A549 (cell line): Measurements from ENCODE around the gene FIGLA. TPM values are rescaled to one million over a fixed set of nuclear protein-coding genes. Genes with fewer than 3 reads are reported as not detected.

ENCODE experiments used
- ATAC-seq, 2 experiments: fragments of 200-7000 bp in 1 of 2; fragments of >200 bp in 1 of 2; cut with Nextera tagmentation in 1 of 2; cut with Tn5 transposase in 1 of 2; 3 replicates each; pipeline versions ENCODE4 v1.8.0 to v1.9.1; 2018 to 2020; ENCODE audit warnings: mild to moderate bottlenecking in 1 of 2, moderate library complexity in 1 of 2
- CTCF ChIA-PET: fragments of 300-600 bp; sonication (Branson Sonifier 250); formaldehyde crosslinking; extraction: SDS; loops from one replicate; lab custom pipeline; 2021; ENCODE audit warnings: antibody characterized with exemption, inconsistent platforms; lab: Yijun Ruan, JAX
- POLR2A ChIA-PET: fragments of 350-600 bp; formaldehyde crosslinking; extraction: SDS; loops from one replicate; lab custom pipeline; 2021; ENCODE audit warnings: antibody characterized with exemption, inconsistent platforms; lab: Yijun Ruan, JAX
- DNase-seq, 2 experiments: peaks; one replicate each; pipeline versions ENCODE4 v3.0.0 to v3.0.0-alpha.2; 2011 to 2016; ENCODE audit warnings: low read depth in 1 of 2, low spot score in 1 of 2
- FAIRE-seq: peaks from 2 replicates; lab custom pipeline; 2011; peaks lifted over from hg19 to GRCh38; lab: Jason Lieb, UNC
- H3K27ac ChIP-seq, 2 experiments: fragments of >200 bp; sonication (Bioruptor Twin); formaldehyde crosslinking; 3 replicates each; pipeline ENCODE4 v1.5.1; 2016 to 2017
- H3K4me1 ChIP-seq: fragments of >200 bp; sonication (Bioruptor Twin); formaldehyde crosslinking; 3 replicates; pipeline ENCODE4 v1.6.1; 2016
- H3K4me2 ChIP-seq: fragments of >200 bp; sonication (Bioruptor Twin); formaldehyde crosslinking; 3 replicates; pipeline ENCODE4 v1.6.1; 2016
- H3K4me3 ChIP-seq: fragments of >200 bp; sonication (Bioruptor Twin); formaldehyde crosslinking; 3 replicates; pipeline ENCODE4 v1.5.1; 2016
- H3K9me3 ChIP-seq: fragments of >200 bp; sonication (Bioruptor Twin); formaldehyde crosslinking; 3 replicates; pipeline ENCODE4 v1.6.1; 2016
- CBX8 ChIP-seq: fragments of 200-600 bp; sonication (generic); IDR thresholded peaks from 2 replicates; pipeline ENCODE4 v1.6.1; 2016
- CHD4 ChIP-seq: fragments of 200-600 bp; sonication (generic); IDR thresholded peaks from 2 replicates; pipeline ENCODE4 v1.6.1; 2016; ENCODE audit warnings: antibody characterized with exemption, mild to moderate bottlenecking, borderline replicate concordance
- EHF ChIP-seq: fragments of 250-450 bp; sonication (Bioruptor Pico); IDR thresholded peaks from 2 replicates; pipeline ENCODE4 v1.5.0; 2020; ENCODE audit warnings: mild to moderate bottlenecking
- EHMT2 ChIP-seq: fragments of 200-600 bp; sonication (generic); IDR thresholded peaks from 2 replicates; pipeline ENCODE4 v1.6.1; 2016; ENCODE audit warnings: antibody characterized with exemption, low read depth, mild to moderate bottlenecking, moderate library complexity
- ESRRA ChIP-seq: fragments of 150-350 bp; IDR thresholded peaks from 2 replicates; pipeline ENCODE4 v1.6.1; 2014; ENCODE audit warnings: mild to moderate bottlenecking, low read length, borderline replicate concordance
- FOSL2 ChIP-seq, 2 experiments: fragments of 450-650 bp in 1 of 2; fragments of >200 bp in 1 of 2; sonication (Bioruptor Twin) in 1 of 2; formaldehyde crosslinking; IDR thresholded peaks; 2 replicates each; pipeline versions ENCODE4 v1.5.0 to v1.6.1; 2016 to 2020; ENCODE audit warnings: mild to moderate bottlenecking in 1 of 2, moderate library complexity in 1 of 2
- FOXS1 ChIP-seq: fragments of 250-450 bp; sonication (Bioruptor Pico); IDR thresholded peaks from 2 replicates; pipeline ENCODE4 v1.5.0; 2020; ENCODE audit warnings: mild to moderate bottlenecking, moderate library complexity
- HDAC2 ChIP-seq: fragments of 200-600 bp; sonication (generic); IDR thresholded peaks from 2 replicates; pipeline ENCODE4 v1.6.1; 2016
- JUNB ChIP-seq: fragments of >200 bp; sonication (Bioruptor Twin); formaldehyde crosslinking; IDR thresholded peaks from 2 replicates; pipeline ENCODE4 v1.6.1; 2016
- KDM1A ChIP-seq: fragments of 200-600 bp; sonication (generic); IDR thresholded peaks from 2 replicates; pipeline ENCODE4 v1.6.1; 2016; ENCODE audit warnings: low read depth, mild to moderate bottlenecking
- KDM5A ChIP-seq: fragments of 200-600 bp; sonication (generic); IDR thresholded peaks from 2 replicates; pipeline ENCODE4 v1.6.1; 2016; ENCODE audit warnings: antibody characterized with exemption, mild to moderate bottlenecking
- MAFK ChIP-seq: fragments of 450-650 bp; IDR thresholded peaks from 2 replicates; pipeline ENCODE4 v1.6.1; 2014; ENCODE audit not compliant: partially characterized antibody
- NPAS2 ChIP-seq: fragments of 250-450 bp; sonication (Bioruptor Pico); IDR thresholded peaks from 2 replicates; pipeline ENCODE4 v1.8.0; 2022; ENCODE audit warnings: mild to moderate bottlenecking, moderate library complexity, borderline replicate concordance
- NR3C1 ChIP-seq: fragments of >200 bp; sonication (Bioruptor Twin); formaldehyde crosslinking; IDR thresholded peaks from 3 replicates; pipeline ENCODE4 v1.6.1; 2017
- POLR2A ChIP-seq: IDR thresholded peaks from 2 replicates; pipeline ENCODE4 v1.6.1; 2012; ENCODE audit warnings: mild to moderate bottlenecking, low read length
- POLR2AphosphoS2 ChIP-seq: conservative IDR thresholded peaks from 2 replicates; pipeline ENCODE4 v1.6.1; 2012; ENCODE audit warnings: low read length, improper control_type of control experiment, inconsistent platforms
- RCOR1 ChIP-seq: fragments of 150-350 bp; IDR thresholded peaks from 2 replicates; pipeline ENCODE4 v1.6.1; 2014; ENCODE audit warnings: antibody characterized with exemption, low read length, low read depth
- RFX5 ChIP-seq: fragments of 450-650 bp; IDR thresholded peaks from 2 replicates; pipeline ENCODE4 v1.7.1; 2014; ENCODE audit warnings: antibody characterized with exemption, mild to moderate bottlenecking, moderate library complexity
- WGBS: methylation state at CpG from one replicate; pipeline ENCODE4 v1.1.6; 2017; ENCODE audit errors: missing lambda C conversion rate; 5-methylcytosine and 5-hydroxymethylcytosine counted together
- polyA plus RNA-seq, 4 experiments: library from polyadenylated mRNA; depleted of rRNA in 3 of 4; stranded (reverse); fragments of >200 nt; fragmentation: RNase III in 1 of 4; extraction: RNeasy Plus Mini Kit Qiagen cat#74134 plus additional on column Dnase treatment in 1 of 4; gene quantifications; 2 replicates in 3 of 4; 3 replicates in 1 of 4; pipeline ENCODE4 v1.2.3, GENCODE V29; 2011 to 2017
- TF ChIP-seq, protein P1 (sequence below): fragments of >200 bp; sonication (Bioruptor Twin); formaldehyde crosslinking; IDR thresholded peaks from 2 replicates; pipeline ENCODE4 v1.6.1; 2016
- TF ChIP-seq, protein P2 (sequence below): IDR thresholded peaks from 2 replicates; pipeline ENCODE4 v1.6.1; 2012; ENCODE audit warnings: low read depth, borderline replicate concordance
- TF ChIP-seq, protein P3 (sequence below): fragments of >200 bp; sonication (Bioruptor Twin); formaldehyde crosslinking; IDR thresholded peaks from 3 replicates; pipeline ENCODE4 v1.5.1; 2016
- TF ChIP-seq, protein P4 (sequence below): fragments of 150-350 bp; IDR thresholded peaks from 2 replicates; pipeline ENCODE4 v1.6.1; 2014; ENCODE audit warnings: low read depth, mild to moderate bottlenecking, low read length
- TF ChIP-seq, protein P5 (sequence below): IDR thresholded peaks from 2 replicates; pipeline ENCODE4 v1.6.1; 2012
- TF ChIP-seq, protein P6 (sequence below): fragments of >200 bp; sonication (Bioruptor Twin); formaldehyde crosslinking; IDR thresholded peaks from 3 replicates; pipeline ENCODE4 v1.6.1; 2016

The FIGLA gene
- polyA plus RNA-seq, 2 of the 4 experiments (the other 2 are of a cell fraction), result not detected

DNA sequence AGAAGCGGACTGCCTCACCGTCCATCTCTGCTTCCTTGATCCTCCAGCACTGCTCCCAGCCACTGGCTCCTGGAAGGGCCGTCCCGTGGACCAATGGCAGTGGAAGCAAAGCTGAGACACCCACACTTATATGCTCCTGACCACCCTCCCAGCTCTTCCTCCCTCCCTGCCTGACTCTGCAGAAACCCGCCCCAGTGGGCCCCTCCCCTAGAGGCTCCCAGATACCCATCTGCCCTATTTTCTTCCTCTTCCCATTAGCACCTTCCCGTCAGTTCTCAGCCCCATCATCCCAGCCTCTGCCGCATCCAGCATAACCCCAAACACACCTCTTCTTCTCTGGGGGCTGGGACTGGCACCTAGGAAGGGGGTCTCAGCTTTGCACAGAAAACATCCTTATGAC lies 30.1 kb upstream of the FIGLA start, which contains the start of gene CLEC4F:
Gene CLEC4F, minus strand, starts transcription at position 101 of the 400 bp plus-strand sequence. Its CDS starts 76 bp downstream, at position 25.
- ChIA-PET POLR2A (no interaction called here), CTCF (interaction anchor here (0.6 to 1.3 kb wide), 4 partner anchors 30 to 130 kb away, joined by 3 to 4 read pairs (median 3); no protein-coding TSS in a partner anchor)
- Histone ChIP-seq H3K4me3 (no peak within 1 kb of the TSS), H3K4me1 (no peaks in the 10 kb centered on the region), H3K4me2 (no peak within 1 kb of the TSS), H3K27ac (no peak within 1 kb of the TSS), H3K9me3 (no peaks in the 10 kb centered on the region)
- DNase-seq (no peak), FAIRE-seq (no peak), ATAC-seq (no peak)
- TF ChIP-seq, protein P1, sequence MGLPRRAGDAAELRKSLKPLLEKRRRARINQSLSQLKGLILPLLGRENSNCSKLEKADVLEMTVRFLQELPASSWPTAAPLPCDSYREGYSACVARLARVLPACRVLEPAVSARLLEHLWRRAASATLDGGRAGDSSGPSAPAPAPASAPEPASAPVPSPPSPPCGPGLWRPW, result no peak
- TF ChIP-seq JUNB, result no peak
- WGBS, result 56% methylated on average over 7 of the region's 7 CpGs

DNA sequence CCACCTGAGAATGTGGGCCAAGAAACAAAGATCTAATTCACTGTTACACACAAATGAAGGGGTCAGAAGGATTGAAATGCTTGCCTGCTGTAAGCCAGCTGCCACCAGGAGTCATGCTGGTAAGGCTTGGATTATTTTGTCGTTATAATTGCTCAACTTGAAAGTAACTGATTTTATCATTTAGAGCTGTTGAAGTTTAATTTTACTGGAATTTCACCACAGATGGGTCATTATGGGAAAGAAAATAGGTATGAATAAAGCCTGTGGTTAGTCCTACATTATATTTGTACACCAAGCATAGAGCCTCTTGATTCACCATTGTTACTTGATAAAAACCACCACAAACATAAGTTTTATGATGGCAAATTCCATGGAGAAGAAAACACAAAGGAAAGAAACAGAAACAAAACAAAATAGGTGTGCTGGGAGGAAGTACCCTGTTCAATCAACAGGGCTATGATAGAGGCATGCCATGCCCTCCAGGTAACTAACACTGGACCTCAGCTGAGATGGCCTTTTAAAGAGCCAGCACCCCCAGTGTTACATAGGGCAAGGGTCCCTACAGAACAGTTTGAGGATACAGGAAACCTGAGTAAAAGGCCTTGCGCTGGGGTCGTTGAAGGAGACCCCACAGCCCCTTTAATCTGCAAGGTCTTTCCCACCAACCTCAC lies 27.0 kb upstream of the FIGLA start:
- WGBS, result 36% methylated on average over 3 of the region's 3 CpGs
- CTCF ChIA-PET, result interaction anchor here (0.9 kb wide), 1 partner anchor 28 kb away, joined by 4 read pairs; no protein-coding TSS in a partner anchor
- no peak overlapping the region for H3K4me2 ChIP-seq
- no peak for FAIRE-seq
- POLR2A ChIA-PET, result no interaction called here
- H3K4me3 ChIP-seq, result no peak overlapping the region
- no peak overlapping the region for H3K27ac ChIP-seq
- no peak for TF ChIP-seq NPAS2
- no peak for TF ChIP-seq FOXS1 (CRISPR knock-in tag)
- TF ChIP-seq, protein P1, result no peak
- TF ChIP-seq ESRRA, result no peak
- no peak for TF ChIP-seq EHF
- TF ChIP-seq, protein P2, sequence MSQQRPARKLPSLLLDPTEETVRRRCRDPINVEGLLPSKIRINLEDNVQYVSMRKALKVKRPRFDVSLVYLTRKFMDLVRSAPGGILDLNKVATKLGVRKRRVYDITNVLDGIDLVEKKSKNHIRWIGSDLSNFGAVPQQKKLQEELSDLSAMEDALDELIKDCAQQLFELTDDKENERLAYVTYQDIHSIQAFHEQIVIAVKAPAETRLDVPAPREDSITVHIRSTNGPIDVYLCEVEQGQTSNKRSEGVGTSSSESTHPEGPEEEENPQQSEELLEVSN, result no peak
- no peak for TF ChIP-seq MAFK
- TF ChIP-seq, protein P3, sequence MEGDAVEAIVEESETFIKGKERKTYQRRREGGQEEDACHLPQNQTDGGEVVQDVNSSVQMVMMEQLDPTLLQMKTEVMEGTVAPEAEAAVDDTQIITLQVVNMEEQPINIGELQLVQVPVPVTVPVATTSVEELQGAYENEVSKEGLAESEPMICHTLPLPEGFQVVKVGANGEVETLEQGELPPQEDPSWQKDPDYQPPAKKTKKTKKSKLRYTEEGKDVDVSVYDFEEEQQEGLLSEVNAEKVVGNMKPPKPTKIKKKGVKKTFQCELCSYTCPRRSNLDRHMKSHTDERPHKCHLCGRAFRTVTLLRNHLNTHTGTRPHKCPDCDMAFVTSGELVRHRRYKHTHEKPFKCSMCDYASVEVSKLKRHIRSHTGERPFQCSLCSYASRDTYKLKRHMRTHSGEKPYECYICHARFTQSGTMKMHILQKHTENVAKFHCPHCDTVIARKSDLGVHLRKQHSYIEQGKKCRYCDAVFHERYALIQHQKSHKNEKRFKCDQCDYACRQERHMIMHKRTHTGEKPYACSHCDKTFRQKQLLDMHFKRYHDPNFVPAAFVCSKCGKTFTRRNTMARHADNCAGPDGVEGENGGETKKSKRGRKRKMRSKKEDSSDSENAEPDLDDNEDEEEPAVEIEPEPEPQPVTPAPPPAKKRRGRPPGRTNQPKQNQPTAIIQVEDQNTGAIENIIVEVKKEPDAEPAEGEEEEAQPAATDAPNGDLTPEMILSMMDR, result no peak
- TF ChIP-seq POLR2A, result no peak
- TF ChIP-seq, protein P4, sequence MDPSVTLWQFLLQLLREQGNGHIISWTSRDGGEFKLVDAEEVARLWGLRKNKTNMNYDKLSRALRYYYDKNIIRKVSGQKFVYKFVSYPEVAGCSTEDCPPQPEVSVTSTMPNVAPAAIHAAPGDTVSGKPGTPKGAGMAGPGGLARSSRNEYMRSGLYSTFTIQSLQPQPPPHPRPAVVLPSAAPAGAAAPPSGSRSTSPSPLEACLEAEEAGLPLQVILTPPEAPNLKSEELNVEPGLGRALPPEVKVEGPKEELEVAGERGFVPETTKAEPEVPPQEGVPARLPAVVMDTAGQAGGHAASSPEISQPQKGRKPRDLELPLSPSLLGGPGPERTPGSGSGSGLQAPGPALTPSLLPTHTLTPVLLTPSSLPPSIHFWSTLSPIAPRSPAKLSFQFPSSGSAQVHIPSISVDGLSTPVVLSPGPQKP, result no peak
- no peak for TF ChIP-seq FOSL2 (IDR thresholded peaks at IDR 0.05)
- TF ChIP-seq FOSL2 (CRISPR knock-in tag; IDR thresholded peaks at IDR 0.05), result no peak
- no peak for TF ChIP-seq KDM5A
- TF ChIP-seq KDM1A, result no peak
- no peak for TF ChIP-seq RCOR1
- no peak for TF ChIP-seq EHMT2
- TF ChIP-seq HDAC2, result no peak
- H3K9me3 ChIP-seq, result no peaks in the 10 kb centered on the region
- no peak for ATAC-seq
- H3K4me1 ChIP-seq, result no peaks in the 10 kb centered on the region
- no peak for DNase-seq

DNA sequence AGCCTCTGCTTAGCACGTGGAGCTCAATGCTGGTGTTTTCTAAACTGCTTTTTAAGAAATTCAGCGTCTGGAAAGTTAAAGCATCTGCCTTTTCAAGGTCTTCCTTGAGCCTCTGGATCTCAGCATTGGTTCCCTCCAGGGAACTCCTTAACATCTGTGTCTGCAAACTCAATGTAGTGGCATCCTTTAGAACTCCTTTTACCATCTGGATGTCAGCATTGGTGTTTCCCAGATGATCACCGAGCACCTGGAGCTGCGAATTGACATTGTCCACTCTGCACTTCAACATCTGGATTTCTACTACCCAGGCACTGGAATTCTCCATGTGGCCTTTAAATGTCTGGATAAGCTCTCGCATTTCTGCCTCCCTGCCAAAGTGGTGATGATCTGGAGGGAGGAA lies 26.3 kb upstream of the FIGLA start:
- H3K9me3 ChIP-seq, result no peaks in the 10 kb centered on the region
- WGBS, result 27% methylated on average over 5 of the region's 5 CpGs
- H3K4me3 ChIP-seq, result no peak overlapping the region
- ChIA-PET POLR2A (no interaction called here), CTCF (interaction anchor here (0.9 kb wide), 1 partner anchor 28 kb away, joined by 4 read pairs; no protein-coding TSS in a partner anchor)
- no peak for FAIRE-seq
- no peak for DNase-seq
- H3K4me1 ChIP-seq, result no peaks in the 10 kb centered on the region
- no peak overlapping the region for H3K27ac ChIP-seq
- TF ChIP-seq, protein P5, sequence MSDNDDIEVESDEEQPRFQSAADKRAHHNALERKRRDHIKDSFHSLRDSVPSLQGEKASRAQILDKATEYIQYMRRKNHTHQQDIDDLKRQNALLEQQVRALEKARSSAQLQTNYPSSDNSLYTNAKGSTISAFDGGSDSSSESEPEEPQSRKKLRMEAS, result no peak
- no peak for TF ChIP-seq CHD4
- TF ChIP-seq, protein P6, sequence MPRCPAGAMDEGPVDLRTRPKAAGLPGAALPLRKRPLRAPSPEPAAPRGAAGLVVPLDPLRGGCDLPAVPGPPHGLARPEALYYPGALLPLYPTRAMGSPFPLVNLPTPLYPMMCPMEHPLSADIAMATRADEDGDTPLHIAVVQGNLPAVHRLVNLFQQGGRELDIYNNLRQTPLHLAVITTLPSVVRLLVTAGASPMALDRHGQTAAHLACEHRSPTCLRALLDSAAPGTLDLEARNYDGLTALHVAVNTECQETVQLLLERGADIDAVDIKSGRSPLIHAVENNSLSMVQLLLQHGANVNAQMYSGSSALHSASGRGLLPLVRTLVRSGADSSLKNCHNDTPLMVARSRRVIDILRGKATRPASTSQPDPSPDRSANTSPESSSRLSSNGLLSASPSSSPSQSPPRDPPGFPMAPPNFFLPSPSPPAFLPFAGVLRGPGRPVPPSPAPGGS, result no peak
- no peak for TF ChIP-seq NR3C1
- no peak for TF ChIP-seq CBX8
- no peak for TF ChIP-seq RFX5
- TF ChIP-seq POLR2AphosphoS2, result no peak
- no peak overlapping the region for H3K4me2 ChIP-seq
- no peak for ATAC-seq
